ENCODE results near the gene NANOS2.
"Not testable (repeated sequence)": the region's sequence is repeated elsewhere in the genome, so short reads cannot be mapped to it uniquely, and the experiment has no call there.

The NANOS2 gene

DNA sequence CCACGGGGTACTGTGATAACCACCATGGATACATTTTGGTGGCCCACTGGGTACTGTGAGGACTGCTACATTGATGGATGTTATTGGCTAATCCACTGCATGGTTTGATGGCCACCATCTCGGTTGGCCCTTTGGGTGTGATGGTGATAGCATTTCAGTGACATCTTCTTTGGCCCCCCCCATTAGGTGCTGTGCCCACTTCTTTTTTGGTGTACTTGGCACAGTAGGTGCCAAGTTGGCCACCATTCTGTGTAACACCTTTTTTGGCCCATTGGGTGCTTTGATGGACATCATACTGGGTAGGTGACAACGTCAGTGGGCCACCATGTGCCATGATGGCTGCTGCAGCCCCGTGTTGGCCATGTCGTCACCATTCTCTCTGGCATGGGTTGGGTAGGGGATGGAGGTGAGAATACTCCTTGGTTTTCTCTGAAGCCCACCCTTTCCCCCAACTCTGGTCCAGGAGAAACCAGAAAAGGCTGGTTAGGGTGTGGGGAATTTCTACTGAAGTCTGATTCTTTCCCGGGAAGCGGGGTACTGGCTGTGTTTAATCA, 41.3 kb downstream of the NANOS2 start:
- DNase-seq = no peak

DNA sequence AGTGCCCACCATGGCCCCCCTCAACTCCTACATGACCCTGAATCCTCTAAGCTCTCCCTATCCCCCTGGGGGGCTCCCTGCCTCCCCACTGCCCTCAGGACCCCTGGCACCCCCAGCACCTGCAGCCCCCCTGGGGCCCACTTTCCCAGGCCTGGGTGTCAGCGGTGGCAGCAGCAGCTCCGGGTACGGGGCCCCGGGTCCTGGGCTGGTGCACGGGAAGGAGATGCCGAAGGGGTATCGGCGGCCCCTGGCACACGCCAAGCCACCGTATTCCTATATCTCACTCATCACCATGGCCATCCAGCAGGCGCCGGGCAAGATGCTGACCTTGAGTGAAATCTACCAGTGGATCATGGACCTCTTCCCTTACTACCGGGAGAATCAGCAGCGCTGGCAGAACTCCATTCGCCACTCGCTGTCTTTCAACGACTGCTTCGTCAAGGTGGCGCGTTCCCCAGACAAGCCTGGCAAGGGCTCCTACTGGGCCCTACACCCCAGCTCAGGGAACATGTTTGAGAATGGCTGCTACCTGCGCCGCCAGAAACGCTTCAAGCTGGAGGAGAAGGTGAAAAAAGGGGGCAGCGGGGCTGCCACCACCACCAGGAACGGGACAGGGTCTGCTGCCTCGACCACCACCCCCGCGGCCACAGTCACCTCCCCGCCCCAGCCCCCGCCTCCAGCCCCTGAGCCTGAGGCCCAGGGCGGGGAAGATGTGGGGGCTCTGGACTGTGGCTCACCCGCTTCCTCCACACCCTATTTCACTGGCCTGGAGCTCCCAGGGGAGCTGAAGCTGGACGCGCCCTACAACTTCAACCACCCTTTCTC, 42.3 kb downstream of the NANOS2 start:
- DNase-seq = no peak

DNA sequence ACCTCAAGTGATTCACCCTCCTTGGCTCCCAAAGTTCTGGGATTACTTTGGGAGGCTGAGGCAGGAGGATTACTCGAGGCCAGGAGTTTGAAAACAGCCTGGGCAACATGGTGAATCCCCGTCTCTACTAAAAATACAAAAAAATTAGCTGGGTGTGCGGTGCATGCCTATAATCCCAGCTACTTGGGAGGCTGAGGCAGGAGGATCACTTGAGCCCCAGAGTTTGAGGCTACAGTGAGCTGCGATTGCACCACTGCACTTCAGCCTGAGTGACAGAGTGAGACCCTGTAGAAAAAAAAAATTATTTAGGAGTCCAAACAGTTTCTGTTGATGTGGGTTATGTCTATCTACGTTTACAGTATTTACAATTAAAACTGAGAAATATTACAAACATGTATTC, 43.8 kb downstream of the NANOS2 start:
- no peak for DNase-seq

DNA sequence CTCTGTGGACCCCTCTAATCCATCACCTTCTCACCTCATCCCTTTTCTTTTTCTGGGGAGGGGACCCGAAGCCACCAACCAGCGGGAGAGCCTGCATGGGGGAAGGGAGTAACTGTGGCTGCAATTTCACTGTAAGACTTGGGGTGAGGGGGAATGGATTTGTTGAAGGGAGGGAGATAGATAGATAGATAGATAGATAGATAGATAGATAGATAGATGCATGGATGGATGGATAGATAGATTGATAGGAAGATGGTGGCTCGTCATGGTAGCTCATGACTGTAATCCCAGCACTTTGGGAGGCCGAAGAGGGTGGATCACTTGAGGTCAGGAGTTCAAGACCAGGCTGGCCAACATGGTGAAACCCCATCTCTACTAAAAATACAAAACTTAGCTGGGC, 47.3 kb downstream of the NANOS2 start:
- DNase-seq = not testable (repeated sequence)

DNA sequence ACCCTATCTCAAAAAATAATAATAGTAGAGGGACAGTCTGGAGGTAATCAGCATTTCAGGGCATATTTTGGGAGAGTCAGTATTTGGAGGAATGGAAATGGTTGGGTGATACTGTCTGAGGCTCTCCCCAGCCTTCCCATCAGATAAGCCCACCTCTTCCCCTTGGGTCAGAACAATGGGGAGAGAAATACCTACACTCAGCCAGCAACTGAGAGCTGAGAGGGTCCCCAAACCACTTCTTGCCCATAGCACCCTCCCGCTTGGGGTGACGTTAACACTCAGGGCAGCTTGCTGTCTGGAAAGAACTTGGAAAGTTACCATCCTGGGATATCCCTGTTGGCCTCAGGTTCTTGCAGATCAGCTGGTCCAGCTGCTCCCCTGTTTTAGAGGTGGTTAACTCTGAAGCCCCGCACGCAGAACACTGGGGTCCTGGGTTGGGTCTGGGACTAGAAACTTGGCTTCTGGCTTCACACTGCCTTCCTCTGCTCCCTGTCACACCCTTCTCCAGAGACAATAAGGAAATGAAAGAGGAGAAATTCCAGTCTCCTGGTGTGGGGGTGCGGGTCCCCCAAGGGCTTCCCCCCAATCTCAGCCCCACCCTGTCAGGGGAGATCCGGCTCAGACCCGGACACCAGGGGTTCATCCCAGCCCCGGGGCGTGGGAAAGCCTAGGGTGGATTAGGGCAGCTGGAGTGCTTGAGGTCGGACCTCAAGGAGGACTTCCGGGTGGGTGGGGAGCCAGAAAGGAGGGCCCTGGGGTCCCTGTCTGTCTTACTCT, 48.0 kb downstream of the NANOS2 start:
- DNase-seq = no peak

DNA sequence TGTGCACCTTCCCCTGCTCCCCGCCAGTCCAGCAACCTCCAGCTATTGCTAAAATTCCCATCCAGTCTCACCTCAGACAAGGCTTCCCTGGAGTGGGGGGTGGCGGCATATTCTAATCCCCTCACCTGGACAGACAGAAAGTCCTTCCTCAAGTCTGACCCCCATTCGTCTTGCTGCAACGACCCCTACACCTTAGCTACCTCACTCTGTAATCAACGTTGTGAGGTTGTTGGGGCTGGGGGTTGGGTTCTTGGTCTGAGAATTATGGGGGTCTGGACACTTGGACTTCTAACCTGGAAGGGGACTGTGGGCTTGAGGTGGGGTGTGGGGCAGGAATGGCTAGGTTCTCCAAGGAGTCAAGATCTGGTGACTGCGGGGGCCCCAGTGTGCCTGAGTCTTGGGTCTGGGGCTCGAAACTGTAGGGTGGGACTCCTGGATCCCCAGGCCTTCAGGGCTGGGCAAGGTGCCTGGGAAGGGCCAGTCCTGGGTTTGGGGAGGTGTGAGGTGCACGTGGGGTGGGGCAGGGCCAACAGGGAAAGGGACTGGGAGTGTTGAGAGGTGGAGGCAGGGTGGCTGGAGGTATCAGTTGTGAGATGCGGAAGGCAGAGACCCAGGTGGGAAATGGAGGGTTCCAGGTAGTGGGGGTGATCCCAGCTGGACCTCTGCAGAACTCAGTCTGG, 49.2 kb downstream of the NANOS2 start:
- no peak for DNase-seq

DNA sequence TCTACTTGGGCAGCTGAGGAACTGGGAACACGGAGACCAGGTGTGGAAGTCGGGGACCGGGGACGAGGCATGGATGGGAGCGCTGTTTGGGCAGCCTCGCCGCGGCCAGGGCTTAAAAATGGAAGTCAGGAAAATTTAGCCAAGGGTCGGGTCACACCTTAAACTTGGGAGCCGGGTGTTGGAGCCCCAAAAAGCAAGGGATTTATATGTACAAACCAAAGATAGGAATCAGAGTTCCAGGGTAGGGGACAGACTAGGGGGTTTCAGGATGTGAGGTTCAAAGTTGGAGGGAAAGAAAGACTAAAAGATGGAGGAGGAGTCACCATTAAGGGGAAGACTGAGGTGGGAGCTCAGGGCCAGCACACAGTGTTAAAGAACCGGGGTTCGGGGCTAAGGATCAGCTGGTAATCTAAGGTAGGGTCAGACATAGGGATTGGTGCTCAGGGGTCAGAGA, 49.9 kb downstream of the NANOS2 start:
- no peak for DNase-seq

DNA sequence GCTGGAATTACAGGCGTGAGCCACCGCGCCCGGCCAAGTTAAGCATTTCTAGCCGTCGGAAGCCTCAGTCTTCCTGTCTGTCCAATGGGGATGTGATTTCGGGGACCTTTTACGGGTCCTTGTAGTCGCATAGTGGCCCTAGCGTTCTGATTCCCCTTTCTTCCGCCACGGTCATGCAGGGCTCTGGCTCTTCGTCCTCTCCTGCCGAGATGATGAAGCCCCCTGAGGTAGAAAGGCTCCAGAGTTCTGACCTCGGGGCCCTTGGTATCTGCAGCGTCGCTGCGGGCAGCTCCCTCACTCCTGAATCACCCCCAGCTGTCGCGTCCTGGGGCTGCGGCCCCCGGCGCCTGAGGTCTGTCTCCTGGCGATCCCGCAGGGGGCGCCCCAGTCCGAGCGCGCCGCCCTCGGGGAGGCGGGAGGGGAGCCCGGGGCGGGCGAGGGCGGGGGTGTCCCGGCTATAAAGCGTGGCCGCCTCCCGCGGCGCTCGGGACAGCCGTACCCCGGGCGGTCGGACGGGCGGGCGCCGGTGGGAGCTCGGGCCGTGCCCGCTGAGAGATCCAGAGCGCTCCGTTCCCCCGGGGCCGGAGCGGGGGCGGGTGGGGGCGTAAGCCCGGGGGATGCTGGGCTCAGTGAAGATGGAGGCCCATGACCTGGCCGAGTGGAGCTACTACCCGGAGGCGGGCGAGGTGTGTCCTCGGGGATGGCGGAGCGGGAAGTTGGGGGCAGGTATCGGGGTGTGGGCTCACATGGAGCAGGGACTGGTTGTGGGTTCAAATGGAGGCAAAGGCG, 50.5 kb downstream of the NANOS2 start, which contains the start of gene FOXA3:
Gene FOXA3 (plus strand): TSS at position 487 of the 789 bp plus-strand sequence. CDS start 131 bp downstream, at position 618.
- DNase-seq = peak; percentile 64

DNA sequence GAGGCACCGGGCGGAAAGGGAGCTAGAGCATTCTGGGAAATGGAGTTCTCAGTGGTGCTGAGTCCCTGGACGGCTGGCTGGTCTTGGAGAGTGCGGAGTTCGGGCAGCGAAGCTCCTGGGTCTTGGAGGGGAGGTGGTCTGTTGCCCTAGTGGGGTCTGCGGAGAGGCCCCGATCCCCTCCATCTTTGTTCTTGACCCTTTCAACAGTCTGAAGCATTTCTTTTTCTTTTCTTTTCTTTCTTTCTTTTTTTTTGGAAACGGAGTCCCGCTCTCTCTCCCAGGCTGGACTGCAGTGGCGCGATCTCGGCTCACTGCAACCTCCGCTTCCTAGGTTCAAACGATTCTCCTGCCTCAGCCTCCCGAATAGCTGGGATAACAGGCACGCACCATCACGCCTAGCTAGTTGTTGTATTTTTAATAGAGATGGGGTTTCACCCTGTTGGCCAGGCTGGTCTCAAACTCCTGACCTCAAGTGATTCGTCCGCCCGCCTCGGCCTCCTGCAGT, 51.2 kb downstream of the NANOS2 start:
- DNase-seq = no peak

Data from hematopoietic multipotent progenitor cell treated with erythropoietin and hydrocortisone succinate and interleukin-3 and kit ligand, for 8 days (in vitro differentiated cells).